Measurements from ENCODE around the gene PIGQ.

- no peak for TF ChIP-seq EP300 (IDR thresholded peaks at IDR 0.05)
- TF ChIP-seq, protein P1, sequence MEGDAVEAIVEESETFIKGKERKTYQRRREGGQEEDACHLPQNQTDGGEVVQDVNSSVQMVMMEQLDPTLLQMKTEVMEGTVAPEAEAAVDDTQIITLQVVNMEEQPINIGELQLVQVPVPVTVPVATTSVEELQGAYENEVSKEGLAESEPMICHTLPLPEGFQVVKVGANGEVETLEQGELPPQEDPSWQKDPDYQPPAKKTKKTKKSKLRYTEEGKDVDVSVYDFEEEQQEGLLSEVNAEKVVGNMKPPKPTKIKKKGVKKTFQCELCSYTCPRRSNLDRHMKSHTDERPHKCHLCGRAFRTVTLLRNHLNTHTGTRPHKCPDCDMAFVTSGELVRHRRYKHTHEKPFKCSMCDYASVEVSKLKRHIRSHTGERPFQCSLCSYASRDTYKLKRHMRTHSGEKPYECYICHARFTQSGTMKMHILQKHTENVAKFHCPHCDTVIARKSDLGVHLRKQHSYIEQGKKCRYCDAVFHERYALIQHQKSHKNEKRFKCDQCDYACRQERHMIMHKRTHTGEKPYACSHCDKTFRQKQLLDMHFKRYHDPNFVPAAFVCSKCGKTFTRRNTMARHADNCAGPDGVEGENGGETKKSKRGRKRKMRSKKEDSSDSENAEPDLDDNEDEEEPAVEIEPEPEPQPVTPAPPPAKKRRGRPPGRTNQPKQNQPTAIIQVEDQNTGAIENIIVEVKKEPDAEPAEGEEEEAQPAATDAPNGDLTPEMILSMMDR (IDR thresholded peaks at IDR 0.05) = no peak
Measured at GRCh38 chr16:558298-559020, 11.3 kb upstream of the PIGQ start.

Data from ovary (tissue), 3 donors.